ENCODE results near the gene UFC1.

- TF ChIP-seq TCF4 (CRISPR knock-in tag; IDR thresholded peaks at IDR 0.05; ENCODE audit: borderline replicate concordance) (no peak), OSR1 (CRISPR knock-in tag; IDR thresholded peaks at IDR 0.05) (no peak), POU6F1 (CRISPR knock-in tag; IDR thresholded peaks at IDR 0.05; ENCODE audit: borderline replicate concordance, low read depth) (no peak), ZFP3 (CRISPR knock-in tag; IDR thresholded peaks at IDR 0.05) (no peak), ZFP30 (CRISPR knock-in tag; IDR thresholded peaks at IDR 0.05) (no peak), ESRRG (CRISPR knock-in tag; IDR thresholded peaks at IDR 0.05) (no peak), PATZ1 (CRISPR knock-in tag; IDR thresholded peaks at IDR 0.05; ENCODE audit: borderline replicate concordance) (no peak), ZNF70 (CRISPR knock-in tag; IDR thresholded peaks at IDR 0.05) (no peak), TOX (CRISPR knock-in tag; IDR thresholded peaks at IDR 0.05; ENCODE audit: borderline replicate concordance) (no peak)
Observed at GRCh38 chr1:161158316-161159010, 4.7 kb downstream of the UFC1 start.
